Measurements from ENCODE around the gene SAP30BP. TPM values are rescaled to one million over a fixed set of nuclear protein-coding genes. Genes with fewer than 3 reads are reported as not detected.

SAP30BP gene
- total RNA-seq, 1 experiment from 2014 or later: 96.4 TPM

DNA sequence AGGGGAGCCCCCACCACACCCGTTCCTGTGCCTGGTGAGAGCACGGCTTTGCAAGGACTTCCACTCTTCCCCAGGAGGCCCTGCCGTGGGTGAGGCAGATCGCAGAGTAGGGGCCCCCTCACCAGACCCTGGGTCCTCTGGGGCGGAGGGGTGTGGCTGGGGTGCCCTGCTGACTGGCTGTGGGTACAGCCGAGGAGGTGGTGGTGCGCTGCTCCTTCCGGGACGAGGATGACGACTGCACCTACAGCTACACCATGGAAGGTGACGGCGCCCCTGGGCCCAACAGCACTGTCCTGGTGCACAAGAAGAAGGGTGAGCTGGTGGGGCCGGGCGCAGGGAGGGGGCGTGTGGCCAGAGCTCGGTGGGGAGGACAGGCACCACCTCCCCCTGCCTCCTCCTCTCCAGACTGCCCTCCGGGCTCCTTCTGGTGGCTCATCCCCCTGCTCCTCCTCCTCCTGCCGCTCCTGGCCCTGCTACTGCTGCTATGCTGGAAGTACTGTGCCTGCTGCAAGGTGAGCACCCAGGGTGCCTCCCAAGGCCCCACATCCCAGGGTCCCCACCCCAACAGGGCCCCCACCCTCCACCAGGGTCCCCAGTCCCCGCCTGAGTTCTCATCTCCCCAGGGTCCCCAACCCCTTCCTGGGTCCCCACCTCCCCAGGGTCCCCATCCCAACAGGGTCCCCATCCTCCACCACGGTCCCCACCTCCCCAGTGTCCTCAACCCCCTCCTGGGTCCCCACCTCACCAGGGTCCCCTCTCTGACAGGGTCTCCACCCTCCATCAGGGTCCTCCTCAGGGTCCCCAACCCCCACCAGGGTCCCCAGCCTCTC is 70.2 kb downstream of the SAP30BP start:
- Mint-ChIP-seq H3K36me3 (ENCODE audit: insufficient read depth, unreplicated experiment) (peaks cover 86% of the 10 kb centered on the region), H3K27ac (ENCODE audit: unreplicated experiment) (no peak overlapping the region), H3K27me3 (ENCODE audit: unreplicated experiment) (no peaks in the 10 kb centered on the region), H3K4me3 (ENCODE audit: low read depth, unreplicated experiment) (no peak overlapping the region), H3K9me3 (ENCODE audit: low read depth, unreplicated experiment) (no peaks in the 10 kb centered on the region), H3K4me1 (ENCODE audit: low read depth, unreplicated experiment) (no peaks in the 10 kb centered on the region)
- intact Hi-C loops (cut with micrococcal nuclease; ENCODE audit: unreplicated experiment): no loop called here
- DNase-seq: no peak
- CTCF ChIA-PET: no interaction called here
- TF ChIP-seq, protein P1, sequence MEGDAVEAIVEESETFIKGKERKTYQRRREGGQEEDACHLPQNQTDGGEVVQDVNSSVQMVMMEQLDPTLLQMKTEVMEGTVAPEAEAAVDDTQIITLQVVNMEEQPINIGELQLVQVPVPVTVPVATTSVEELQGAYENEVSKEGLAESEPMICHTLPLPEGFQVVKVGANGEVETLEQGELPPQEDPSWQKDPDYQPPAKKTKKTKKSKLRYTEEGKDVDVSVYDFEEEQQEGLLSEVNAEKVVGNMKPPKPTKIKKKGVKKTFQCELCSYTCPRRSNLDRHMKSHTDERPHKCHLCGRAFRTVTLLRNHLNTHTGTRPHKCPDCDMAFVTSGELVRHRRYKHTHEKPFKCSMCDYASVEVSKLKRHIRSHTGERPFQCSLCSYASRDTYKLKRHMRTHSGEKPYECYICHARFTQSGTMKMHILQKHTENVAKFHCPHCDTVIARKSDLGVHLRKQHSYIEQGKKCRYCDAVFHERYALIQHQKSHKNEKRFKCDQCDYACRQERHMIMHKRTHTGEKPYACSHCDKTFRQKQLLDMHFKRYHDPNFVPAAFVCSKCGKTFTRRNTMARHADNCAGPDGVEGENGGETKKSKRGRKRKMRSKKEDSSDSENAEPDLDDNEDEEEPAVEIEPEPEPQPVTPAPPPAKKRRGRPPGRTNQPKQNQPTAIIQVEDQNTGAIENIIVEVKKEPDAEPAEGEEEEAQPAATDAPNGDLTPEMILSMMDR (IDR thresholded peaks at IDR 0.05; ENCODE audit: unreplicated experiment): no peak
- BruUV-seq (replicated peaks): no TSS peak

DNA sequence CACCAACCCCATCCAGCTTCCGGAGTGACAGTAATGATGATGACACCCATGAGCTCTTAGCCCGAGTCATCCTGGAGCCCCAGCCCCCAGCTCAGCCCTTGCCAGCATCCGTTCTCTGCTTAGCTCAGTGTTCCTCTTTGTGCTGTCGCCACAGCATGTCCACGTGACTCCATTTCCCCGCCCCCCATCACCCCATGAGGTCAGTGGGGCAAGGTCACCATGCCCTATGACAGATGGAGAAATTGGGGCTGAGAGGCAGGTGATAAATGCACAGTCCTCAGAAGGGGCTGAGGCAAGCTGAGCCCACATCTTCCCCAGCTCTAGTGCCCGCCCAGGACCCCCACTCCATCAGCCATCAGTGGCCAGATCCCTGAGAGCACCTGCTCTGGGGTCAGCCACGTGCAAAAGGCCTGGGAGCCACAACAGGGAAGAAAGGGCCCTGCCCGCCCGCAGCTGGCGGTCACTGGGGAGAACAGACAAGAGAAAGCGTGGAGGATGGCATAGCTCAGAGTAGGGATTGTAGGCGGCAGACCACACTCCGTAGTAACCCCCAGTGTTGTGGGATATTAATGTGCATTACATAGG is 71.2 kb downstream of the SAP30BP start:
- no TSS peak for BruUV-seq (replicated peaks)
- no peaks in the 10 kb centered on the region for H3K27me3 Mint-ChIP-seq (ENCODE audit: unreplicated experiment)
- H3K4me1 Mint-ChIP-seq (ENCODE audit: low read depth, unreplicated experiment): no peaks in the 10 kb centered on the region
- TF ChIP-seq, protein P1 (IDR thresholded peaks at IDR 0.05; ENCODE audit: unreplicated experiment): no peak
- no peaks in the 10 kb centered on the region for H3K9me3 Mint-ChIP-seq (ENCODE audit: low read depth, unreplicated experiment)
- DNase-seq: no peak
- peaks cover 88% of the 10 kb centered on the region for H3K36me3 Mint-ChIP-seq (ENCODE audit: insufficient read depth, unreplicated experiment)
- intact Hi-C loops (cut with micrococcal nuclease; ENCODE audit: unreplicated experiment): no loop called here
- no peak overlapping the region for H3K27ac Mint-ChIP-seq (ENCODE audit: unreplicated experiment)
- no peak overlapping the region for H3K4me3 Mint-ChIP-seq (ENCODE audit: low read depth, unreplicated experiment)
- CTCF ChIA-PET: interaction anchor here (0.7 kb wide), 1 partner anchor 43 kb away, joined by 4 read pairs; no protein-coding TSS in a partner anchor

DNA sequence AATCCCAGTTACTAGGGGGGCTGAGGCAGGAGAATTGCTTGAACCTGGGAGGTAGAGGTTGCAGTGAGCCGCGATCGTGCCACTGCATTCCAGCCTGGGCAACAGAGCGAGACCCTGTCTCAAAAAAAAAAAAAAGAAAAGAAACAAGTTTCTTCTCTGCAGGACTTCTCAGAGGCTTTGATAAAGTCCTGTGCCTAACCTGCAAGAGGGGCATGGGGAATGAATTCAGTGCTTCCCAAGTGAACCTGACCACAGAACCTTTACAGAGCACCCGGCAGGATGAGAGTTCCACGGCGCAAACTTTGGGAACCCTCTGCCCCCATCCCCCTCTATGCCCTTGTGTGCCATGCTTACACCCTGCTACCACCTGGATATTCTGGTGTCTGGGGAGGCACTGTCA is 72.0 kb downstream of the SAP30BP start:
- H3K9me3 Mint-ChIP-seq (ENCODE audit: low read depth, unreplicated experiment): no peaks in the 10 kb centered on the region

DNA sequence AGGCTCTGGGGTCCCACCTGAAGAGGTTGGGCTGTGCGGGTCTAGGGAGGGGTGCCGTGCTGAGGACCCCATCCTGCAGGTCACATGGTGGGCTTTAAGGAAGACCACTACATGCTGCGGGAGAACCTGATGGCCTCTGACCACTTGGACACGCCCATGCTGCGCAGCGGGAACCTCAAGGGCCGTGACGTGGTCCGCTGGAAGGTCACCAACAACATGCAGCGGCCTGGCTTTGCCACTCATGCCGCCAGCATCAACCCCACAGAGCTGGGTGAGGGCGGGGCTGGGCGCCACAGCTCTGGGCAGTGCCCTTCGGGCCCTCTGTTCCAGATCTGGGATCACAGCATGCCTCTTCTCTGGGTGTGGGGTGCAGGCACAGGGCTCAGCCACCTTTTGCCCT is 72.7 kb downstream of the SAP30BP start:
- H3K36me3 Mint-ChIP-seq (ENCODE audit: insufficient read depth, unreplicated experiment): peaks cover 87% of the 10 kb centered on the region
- H3K27ac Mint-ChIP-seq (ENCODE audit: unreplicated experiment): no peak overlapping the region
- H3K4me1 Mint-ChIP-seq (ENCODE audit: low read depth, unreplicated experiment): no peaks in the 10 kb centered on the region
- no peaks in the 10 kb centered on the region for H3K27me3 Mint-ChIP-seq (ENCODE audit: unreplicated experiment)
- no peaks in the 10 kb centered on the region for H3K9me3 Mint-ChIP-seq (ENCODE audit: low read depth, unreplicated experiment)
- no peak for DNase-seq
- H3K4me3 Mint-ChIP-seq (ENCODE audit: low read depth, unreplicated experiment): no peak overlapping the region
- TF ChIP-seq, protein P1 (IDR thresholded peaks at IDR 0.05; ENCODE audit: unreplicated experiment): no peak
- CTCF ChIA-PET: no interaction called here
- BruUV-seq (replicated peaks): no TSS peak
- intact Hi-C loops (cut with micrococcal nuclease; ENCODE audit: unreplicated experiment): no loop called here

More for the DNA sequence above, 72.0 kb downstream of the SAP30BP start:
- TF ChIP-seq, protein P1 (IDR thresholded peaks at IDR 0.05; ENCODE audit: unreplicated experiment): no peak
- no peak for DNase-seq
- CTCF ChIA-PET: no interaction called here
- intact Hi-C loops (cut with micrococcal nuclease; ENCODE audit: unreplicated experiment): no loop called here
- Mint-ChIP-seq H3K27me3 (ENCODE audit: unreplicated experiment) (no peaks in the 10 kb centered on the region), H3K4me1 (ENCODE audit: low read depth, unreplicated experiment) (no peaks in the 10 kb centered on the region), H3K36me3 (ENCODE audit: insufficient read depth, unreplicated experiment) (peaks cover 87% of the 10 kb centered on the region), H3K27ac (ENCODE audit: unreplicated experiment) (no peak overlapping the region), H3K4me3 (ENCODE audit: low read depth, unreplicated experiment) (no peak overlapping the region)
- no TSS peak for BruUV-seq (replicated peaks)

All from Calu3 (cell line).